Measurements from ENCODE around the gene ARL10. TPM values are rescaled to one million over a fixed set of nuclear protein-coding genes. Genes with fewer than 3 reads are reported as not detected.

Gene ARL10
- total RNA-seq, 1 donor, result 13.4 TPM

GRCh38 chr5:176371621-176372539 lies 6.6 kb downstream of the ARL10 start:
- DNase-seq (ENCODE audit: low read depth), result no peak
- no peak overlapping the region for H3K4me3 ChIP-seq (ENCODE audit: low read depth, low read length)
- no peak for TF ChIP-seq CTCF (IDR thresholded peaks at IDR 0.05; ENCODE audit: insufficient read depth, low read depth, low read length)

GRCh38 chr5:176373100-176373818 lies 8.0 kb downstream of the ARL10 start:
- no peak overlapping the region for H3K4me3 ChIP-seq (ENCODE audit: low read depth, low read length)
- TF ChIP-seq CTCF (IDR thresholded peaks at IDR 0.05; ENCODE audit: insufficient read depth, low read depth, low read length), result no peak
- no peak for DNase-seq (ENCODE audit: low read depth)

GRCh38 chr5:176379881-176380280 lies 14.6 kb downstream of the ARL10 start:
- no peak for DNase-seq (ENCODE audit: low read depth)
- no peak for TF ChIP-seq CTCF (IDR thresholded peaks at IDR 0.05; ENCODE audit: insufficient read depth, low read depth, low read length)
- no peak overlapping the region for H3K4me3 ChIP-seq (ENCODE audit: low read depth, low read length)

GRCh38 chr5:176381423-176381822 lies 16.1 kb downstream of the ARL10 start:
- TF ChIP-seq CTCF (IDR thresholded peaks at IDR 0.05; ENCODE audit: insufficient read depth, low read depth, low read length), result no peak
- no peak overlapping the region for H3K4me3 ChIP-seq (ENCODE audit: low read depth, low read length)
- DNase-seq (ENCODE audit: low read depth), result no peak

- no peak for TF ChIP-seq CTCF (IDR thresholded peaks at IDR 0.05; ENCODE audit: insufficient read depth, low read depth, low read length)
- DNase-seq (ENCODE audit: low read depth), result no peak
- no peak overlapping the region for H3K4me3 ChIP-seq (ENCODE audit: low read depth, low read length)
Measured at GRCh38 chr5:176381979-176382378, 16.7 kb downstream of the ARL10 start.

- TF ChIP-seq CTCF (IDR thresholded peaks at IDR 0.05; ENCODE audit: insufficient read depth, low read depth, low read length), result no peak
Measured at GRCh38 chr5:176382721-176383120, 17.4 kb downstream of the ARL10 start.

More at GRCh38 chr5:176382721-176383120, 17.4 kb downstream of the ARL10 start:
- no peak overlapping the region for H3K4me3 ChIP-seq (ENCODE audit: low read depth, low read length)
- no peak for DNase-seq (ENCODE audit: low read depth)
